Endothelial cell of umbilical vein (primary cell): ENCODE results near the gene CFHR1. TPM values are rescaled to one million over a fixed set of nuclear protein-coding genes. Genes with fewer than 3 reads are reported as not detected.

Source experiments
- BruUV-seq: library from RNA; stranded (reverse); fragments of 400-500 nt; replicated peaks from 2 replicates; lab custom pipeline; 2021; lab: Mats Ljungman, UMichigan
- CTCF ChIA-PET: fragments of 300-600, 350-600 bp; sonication (Branson Sonifier 250); formaldehyde crosslinking; loops from one replicate; lab custom pipeline; 2021; ENCODE audit warnings: antibody characterized with exemption, inconsistent platforms; lab: Charles Lee
- POLR2A ChIA-PET: fragments of 300-600, 350-600 bp; sonication (Branson Sonifier 250); formaldehyde crosslinking; loops from one replicate; lab custom pipeline; 2021; ENCODE audit warnings: antibody characterized with exemption, inconsistent platforms; lab: Charles Lee
- DNase-seq: peaks from one replicate; pipeline ENCODE4 v3.0.0-alpha.2; 2011; ENCODE audit warnings: low read depth, low spot score
- FAIRE-seq: peaks from 2 replicates; lab custom pipeline; 2011; peaks lifted over from hg19 to GRCh38; lab: Jason Lieb, UNC
- H2AFZ ChIP-seq: 2 replicates; pipeline ENCODE4 v1.6.0; 2012; ENCODE audit warnings: low read depth, low read length, control low read depth, inconsistent platforms
- H3K27ac ChIP-seq: 2 replicates; pipeline ENCODE4 v1.5.1; 2011; ENCODE audit warnings: low read depth, mild to moderate bottlenecking, control low read depth, low read length, moderate library complexity; ENCODE audit not compliant: insufficient read depth
- H3K27me3 ChIP-seq, 2 experiments: 2 replicates each; pipeline versions ENCODE4 v1.6.0 to v1.6.1; 2011; ENCODE audit warnings: low read length in 2 of 2, mixed read lengths in 1 of 2; ENCODE audit not compliant: control insufficient read depth in 2 of 2, insufficient read depth in 2 of 2
- H3K36me3 ChIP-seq, 2 experiments: 2 replicates in 1 of 2; 3 replicates in 1 of 2; pipeline ENCODE4 v1.5.1; 2011; ENCODE audit warnings: low read length in 2 of 2, mild to moderate bottlenecking in 1 of 2, moderate library complexity in 1 of 2; ENCODE audit not compliant: control insufficient read depth in 2 of 2, insufficient read depth in 2 of 2; ENCODE audit errors: extremely low read depth in 1 of 2
- H3K4me1 ChIP-seq: 3 replicates; pipeline ENCODE4 v1.5.1; 2011; ENCODE audit warnings: mild to moderate bottlenecking, low read length; ENCODE audit not compliant: control insufficient read depth, insufficient read depth; ENCODE audit errors: extremely low read depth
- H3K4me2 ChIP-seq: 2 replicates; pipeline ENCODE4 v1.6.1; 2011; ENCODE audit warnings: low read length, control low read depth, mixed read lengths; ENCODE audit not compliant: insufficient read depth
- H3K4me3 ChIP-seq, 3 experiments: fragments of 200-600 bp in 1 of 3; sonication (generic), shearing (Covaris generic) in 1 of 3; replicated peaks in 1 of 3; 2 replicates each; pipeline ENCODE4 v1.5.1; 2011 to 2016; ENCODE audit warnings: control low read depth in 3 of 3, low read length in 3 of 3, mild to moderate bottlenecking in 2 of 3, inconsistent platforms in 1 of 3, low read depth in 1 of 3, moderate library complexity in 1 of 3; ENCODE audit not compliant: insufficient read depth in 1 of 3
- H3K79me2 ChIP-seq: 2 replicates; pipeline ENCODE4 v1.6.0; 2012; ENCODE audit warnings: low read length, inconsistent platforms; ENCODE audit not compliant: control insufficient read depth, insufficient read depth
- H3K9ac ChIP-seq: replicated peaks from 2 replicates; pipeline ENCODE3; 2011; ENCODE audit warnings: low read length, control low read depth; ENCODE audit not compliant: insufficient read depth; ENCODE audit errors: extremely low read depth
- H3K9me1 ChIP-seq: replicated peaks from 3 replicates; pipeline ENCODE4 v1.6.0; 2011; ENCODE audit warnings: mild to moderate bottlenecking, low read length; ENCODE audit not compliant: control insufficient read depth, insufficient read depth; ENCODE audit errors: extremely low read depth
- H3K9me3 ChIP-seq: replicated peaks from 2 replicates; pipeline ENCODE4 v1.5.1; 2012; ENCODE audit warnings: low read length, inconsistent platforms; ENCODE audit not compliant: control insufficient read depth, insufficient read depth
- H4K20me1 ChIP-seq: replicated peaks from 2 replicates; pipeline ENCODE3; 2011; ENCODE audit warnings: mild to moderate bottlenecking, low read length; ENCODE audit not compliant: control insufficient read depth, insufficient read depth; ENCODE audit errors: extremely low read depth
- CTCF ChIP-seq, 2 donors: IDR thresholded peaks; 1 replicate in 1 of 2; 2 replicates in 1 of 2; pipeline ENCODE4 v1.5.1; 2011; ENCODE audit warnings: low read length in 2 of 2, mild to moderate bottlenecking in 2 of 2, moderate library complexity in 2 of 2, control low read depth in 1 of 2, inconsistent platforms in 1 of 2, low read depth in 1 of 2; ENCODE audit not compliant: insufficient read depth in 1 of 2; ENCODE audit errors: extremely low read depth in 1 of 2
- EZH2 ChIP-seq: IDR thresholded peaks from 2 replicates; pipeline ENCODE4 v1.6.1; 2012; ENCODE audit warnings: borderline replicate concordance, low read depth, mild to moderate bottlenecking, moderate library complexity, low read length, inconsistent platforms; ENCODE audit not compliant: severe bottlenecking
- FOS ChIP-seq: IDR thresholded peaks from 2 replicates; pipeline ENCODE4 v1.6.1; 2011; ENCODE audit warnings: mild to moderate bottlenecking, low read length, moderate library complexity, borderline replicate concordance; ENCODE audit not compliant: insufficient read depth
- GATA2 ChIP-seq: IDR thresholded peaks from 2 replicates; pipeline ENCODE4 v1.7.0; 2011; ENCODE audit warnings: low read depth, mild to moderate bottlenecking, moderate library complexity, mixed read lengths, low read length; ENCODE audit not compliant: insufficient read length, insufficient read depth
- JUN ChIP-seq: IDR thresholded peaks from 2 replicates; pipeline ENCODE4 v1.6.1; 2011; ENCODE audit warnings: borderline replicate concordance, low read depth; ENCODE audit not compliant: insufficient read length, insufficient read depth
- MAX ChIP-seq: IDR thresholded peaks from 2 replicates; pipeline ENCODE4 v1.6.1; 2011; ENCODE audit not compliant: insufficient read depth, insufficient read length
- MYC ChIP-seq: IDR thresholded peaks from one replicate; pipeline ENCODE4 v1.6.1; 2011; ENCODE audit warnings: mild to moderate bottlenecking, low read depth, low read length
- POLR2A ChIP-seq: IDR thresholded peaks from 2 replicates; pipeline ENCODE4 v1.6.1; 2012; ENCODE audit warnings: low read depth, mild to moderate bottlenecking, control low read depth, low read length
- POLR2AphosphoS5 ChIP-seq: IDR thresholded peaks from 2 replicates; pipeline ENCODE4 v1.6.1; 2012; ENCODE audit warnings: low read depth, mild to moderate bottlenecking, control low read depth, low read length, moderate library complexity; ENCODE audit not compliant: insufficient read depth
- dilution Hi-C: fragments of 300-500 bp; cut with MboI; formaldehyde crosslinking; loops from one replicate; pipeline ENCODE4 v1.15.0; 2019; ENCODE audit warnings: low sequenced_read_pairs; ENCODE audit not compliant: extremely low pct_ligation_motif_present
- intact Hi-C: fragments of 100-400 bp; cut with micrococcal nuclease; formaldehyde crosslinking; loops from one replicate; pipeline ENCODE4 v1.10.0; 2022
- polyA plus RNA-seq, 4 experiments: library from polyadenylated mRNA; depleted of rRNA in 3 of 4; stranded (reverse) in 3 of 4; unstranded in 1 of 4; fragments of >200 nt; gene quantifications; 2 replicates each; pipeline versions ENCODE4 v1.2.1 to v1.2.3, GENCODE V29; 2011 to 2012; ENCODE audit warnings: missing spikeins in 1 of 4
- total RNA-seq: library from RNA; stranded (reverse); gene quantifications from 2 replicates; pipeline ENCODE4 v1.2.3, GENCODE V29; 2021

CFHR1 gene
- total and polyA plus RNA-seq, 2 donors (not counting 3 experiments of a cell fraction or from before 2014, with no cell fraction given), result 0.11 TPM; not detected in 1

GRCh38 chr1:196858811-196859210, 39.3 kb downstream of the CFHR1 start:
- Histone ChIP-seq H4K20me1 (no peaks in the 10 kb centered on the region), H3K4me3 (no peak overlapping the region), H3K9me1 (no peaks in the 10 kb centered on the region), H3K27ac (no peak overlapping the region), H3K36me3 (no peaks in the 10 kb centered on the region), H2AFZ (no peak overlapping the region), H3K4me1 (no peaks in the 10 kb centered on the region), H3K4me2 (no peak overlapping the region), H3K27me3 (no peaks in the 10 kb centered on the region), H3K79me2 (no peaks in the 10 kb centered on the region), H3K9ac (no peak overlapping the region), H3K9me3 (no peaks in the 10 kb centered on the region)
- DNase-seq, result no peak
- TF ChIP-seq MAX (no peak), EZH2 (no peak), CTCF (IDR thresholded peaks at IDR 0.05; ENCODE audit: extremely low read depth in 1 of 2, insufficient read depth in 1 of 2, low read depth in 1 of 2, low read length in 2 of 2) (no peak), GATA2 (no peak), POLR2AphosphoS5 (no peak), POLR2A (no peak), FOS (no peak), MYC (no peak), JUN (no peak)
- intact Hi-C loops, result no loop called here
- no peak for FAIRE-seq
- dilution Hi-C loops, result no loop called here
- ChIA-PET POLR2A (no interaction called here), CTCF (no interaction called here)
- BruUV-seq, result no TSS peak
